GM19395 (cell line): ENCODE results near the gene PERCC1.

ENCODE experiments used
- ATAC-seq: cut with Tn5 transposase; IDR thresholded peaks from one replicate; pipeline ENCODE4 v1.9.1; 2021; ENCODE audit warnings: mild to moderate bottlenecking, moderate library complexity; ENCODE audit not compliant: unreplicated experiment

Gene PERCC1

GRCh38 chr16:1430759-1431496, at the start of gene PERCC1:
TSS of gene PERCC1 (plus strand) at chr16:1431078. CDS start at chr16:1432594, 1,516 bp downstream.
- ATAC-seq = no peak

GRCh38 chr16:1381612-1382406, 49.1 kb upstream of the PERCC1 start:
- ATAC-seq = no peak

- ATAC-seq = no peak
Measured at GRCh38 chr16:1383556-1383955, 47.3 kb upstream of the PERCC1 start.

GRCh38 chr16:1385232-1385631, 45.6 kb upstream of the PERCC1 start:
- ATAC-seq = no peak

GRCh38 chr16:1387331-1387730, 43.5 kb upstream of the PERCC1 start:
- ATAC-seq = no peak

GRCh38 chr16:1389762-1390161, 41.1 kb upstream of the PERCC1 start:
- ATAC-seq = no peak

GRCh38 chr16:1390239-1390779, 40.6 kb upstream of the PERCC1 start:
- no peak for ATAC-seq

GRCh38 chr16:1392826-1393225, 38.1 kb upstream of the PERCC1 start:
- no peak for ATAC-seq

GRCh38 chr16:1393613-1394176, 37.2 kb upstream of the PERCC1 start:
- no peak for ATAC-seq

- no peak for ATAC-seq
Measured at GRCh38 chr16:1394367-1394951, 36.4 kb upstream of the PERCC1 start.

GRCh38 chr16:1395444-1396031, 35.3 kb upstream of the PERCC1 start:
- ATAC-seq = no peak

- ATAC-seq = no peak
Measured at GRCh38 chr16:1397779-1398178, 33.1 kb upstream of the PERCC1 start.

GRCh38 chr16:1398351-1398750, 32.5 kb upstream of the PERCC1 start:
- no peak for ATAC-seq

- ATAC-seq = no peak
Measured at GRCh38 chr16:1398826-1399581, 31.9 kb upstream of the PERCC1 start.

- ATAC-seq = no peak
Measured at GRCh38 chr16:1401061-1401757, 29.7 kb upstream of the PERCC1 start.

- no peak for ATAC-seq
Measured at GRCh38 chr16:1401758-1402154, 29.1 kb upstream of the PERCC1 start.

GRCh38 chr16:1403036-1403435, 27.8 kb upstream of the PERCC1 start:
- no peak for ATAC-seq

GRCh38 chr16:1403733-1404132, 27.1 kb upstream of the PERCC1 start:
- ATAC-seq = no peak

- ATAC-seq = peak; percentile 24
Measured at GRCh38 chr16:1407753-1408152, 23.1 kb upstream of the PERCC1 start.
